ENCODE data around the gene HPN. TPM values are rescaled to one million over a fixed set of nuclear protein-coding genes. Genes with fewer than 3 reads are reported as not detected.

Gene HPN
- total and polyA plus RNA-seq, 10 of the 15 experiments (the other 5 are each of a cell fraction or from before 2014, with no cell fraction given): 0.21 to 0.35 TPM; not detected in 8

DNA sequence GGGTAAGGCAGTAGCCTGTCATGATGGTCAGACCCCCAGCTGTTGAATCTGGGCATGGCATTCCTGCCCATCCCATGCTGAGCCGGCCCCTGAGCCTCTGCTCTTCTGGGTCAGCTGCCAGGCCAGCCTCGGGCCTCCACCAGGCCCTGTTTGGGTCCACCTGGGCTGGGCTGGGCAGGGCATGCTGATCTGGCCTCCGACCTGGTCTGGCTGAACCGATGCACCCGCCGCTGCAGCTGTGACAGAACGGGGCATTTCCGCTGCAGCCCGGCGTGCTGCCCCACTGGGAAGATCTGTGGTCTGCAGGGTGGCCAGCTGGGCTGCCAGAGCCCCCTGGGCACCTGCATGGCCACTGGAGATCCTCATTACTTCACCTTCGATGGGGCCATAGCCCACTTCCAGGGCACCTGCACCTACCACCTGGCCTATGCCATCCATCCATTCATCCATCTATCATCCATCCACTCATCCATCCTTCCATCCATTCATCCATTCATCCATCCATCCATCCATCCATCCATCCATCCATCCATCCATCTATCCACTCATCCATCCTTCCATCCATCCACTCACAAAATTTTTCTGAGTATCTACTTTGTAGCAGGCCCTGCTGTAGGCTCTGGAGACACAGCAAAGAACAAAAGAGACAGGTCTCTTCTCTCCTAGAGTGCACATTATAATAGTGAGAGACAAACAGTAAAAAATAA is 52.6 kb downstream of the HPN start:
- Histone ChIP-seq H3K36me3 (ENCODE audit: control insufficient read depth in 2 of 2, insufficient read depth in 2 of 2, low read length in 1 of 2) (no peaks in the 10 kb centered on the region), H3K27me3 (replicated peaks in 1 of 2; ENCODE audit: control insufficient read depth in 2 of 2, insufficient read depth in 2 of 2, low read length in 1 of 2) (no peaks in the 10 kb centered on the region; a peak in 1 of 4 replicates), H3K27ac (ENCODE audit: control insufficient read depth, insufficient read depth) (no peak overlapping the region), H3K4me3 (no peak overlapping the region), H3K79me2 (ENCODE audit: control insufficient read depth, insufficient read depth, low read length) (no peaks in the 10 kb centered on the region), H2AFZ (ENCODE audit: control insufficient read depth, low read depth, low read length) (no peak overlapping the region), H3K9me3 (replicated peaks; ENCODE audit: control insufficient read depth, insufficient read depth, low read length) (no peaks in the 10 kb centered on the region), H3K4me1 (ENCODE audit: control insufficient read depth, insufficient read depth, low read length) (no peaks in the 10 kb centered on the region), H3K4me2 (ENCODE audit: control insufficient read depth, insufficient read depth) (no peak overlapping the region), H3K9ac (ENCODE audit: control insufficient read depth, insufficient read depth, low read length) (no peak overlapping the region), H4K20me1 (ENCODE audit: control insufficient read depth, insufficient read depth) (no peaks in the 10 kb centered on the region)
- RAD21 ChIA-PET (ENCODE audit: unreplicated experiment): no interaction called here
- no peak for ATAC-seq
- TF ChIP-seq PAX8 (IDR thresholded peaks at IDR 0.05): no peak
- no peak for TF ChIP-seq HDAC2 (IDR thresholded peaks at IDR 0.05)
- TF ChIP-seq CBX5 (IDR thresholded peaks at IDR 0.05; ENCODE audit: low read depth): no peak
- no peak for TF ChIP-seq GABPA (IDR thresholded peaks at IDR 0.05; ENCODE audit: low read depth)
- no peak for TF ChIP-seq GATAD2B (conservative IDR thresholded peaks at IDR 0.05; ENCODE audit: low read depth)
- CTCF ChIA-PET: interaction anchor here (0.7 to 4.8 kb wide), 5 partner anchors 21 to 122 kb away, joined by 3 to 46 read pairs (median 3); no protein-coding TSS in a partner anchor
- BruUV-seq (replicated peaks): no TSS peak
- WGBS (ENCODE audit: insufficient coverage, insufficient replicate concordance, low lambda C conversion rate, missing lambda C conversion rate): 24% methylated on average over 11 of the region's 11 CpGs
- SMC1A ChIA-PET (ENCODE audit: uncharacterized antibody, unreplicated experiment): no interaction called here
- no peak for DNase-seq (ENCODE audit: low read depth, low spot score)
- in situ Hi-C loops (cut with MboI): no loop called here
- intact Hi-C loops (cut with micrococcal nuclease; ENCODE audit: unreplicated experiment): no loop called here
- POLR2A ChIA-PET: interaction anchor here (0.6 kb wide), 1 partner anchor 27 kb away, joined by 4 read pairs; no protein-coding TSS in a partner anchor
- FAIRE-seq: no peak

DNA sequence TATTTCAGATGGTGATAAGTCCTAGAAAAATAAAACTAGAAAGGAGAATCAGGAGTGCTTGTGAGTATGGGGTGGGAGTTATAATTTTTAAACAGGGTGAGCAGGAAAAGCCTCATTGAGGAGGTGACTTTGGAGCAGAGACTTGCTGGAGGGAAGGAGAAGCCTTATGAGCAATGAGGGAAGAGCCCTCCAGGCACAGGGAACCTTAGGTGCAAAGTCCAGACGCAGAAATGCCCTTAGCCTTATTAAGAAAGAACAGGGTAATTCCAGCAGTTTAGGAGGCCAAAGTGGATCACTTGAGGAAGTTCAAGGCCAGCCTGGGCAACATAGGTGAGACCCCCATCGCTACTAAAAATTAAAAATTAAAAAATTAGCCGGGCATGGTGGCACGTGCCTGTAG is 53.1 kb downstream of the HPN start:
- H2AFZ ChIP-seq (ENCODE audit: control insufficient read depth, low read depth, low read length): no peak overlapping the region
- H3K27ac ChIP-seq (ENCODE audit: control insufficient read depth, insufficient read depth): no peak overlapping the region
- ATAC-seq (no peak), FAIRE-seq (no peak), DNase-seq (ENCODE audit: low read depth, low spot score) (no peak)
- ChIA-PET CTCF (no interaction called here), RAD21 (ENCODE audit: unreplicated experiment) (no interaction called here), SMC1A (ENCODE audit: uncharacterized antibody, unreplicated experiment) (no interaction called here), POLR2A (no interaction called here)
- in situ Hi-C loops (cut with MboI): no loop called here
- H3K9ac ChIP-seq (ENCODE audit: control insufficient read depth, insufficient read depth, low read length): no peak overlapping the region
- no peaks in the 10 kb centered on the region for H3K79me2 ChIP-seq (ENCODE audit: control insufficient read depth, insufficient read depth, low read length)
- H3K4me1 ChIP-seq (ENCODE audit: control insufficient read depth, insufficient read depth, low read length): no peaks in the 10 kb centered on the region
- 44% methylated on average over 4 of the region's 4 CpGs for WGBS (ENCODE audit: insufficient coverage, insufficient replicate concordance, low lambda C conversion rate, missing lambda C conversion rate)
- BruUV-seq (replicated peaks): no TSS peak
- TF ChIP-seq, protein P1, sequence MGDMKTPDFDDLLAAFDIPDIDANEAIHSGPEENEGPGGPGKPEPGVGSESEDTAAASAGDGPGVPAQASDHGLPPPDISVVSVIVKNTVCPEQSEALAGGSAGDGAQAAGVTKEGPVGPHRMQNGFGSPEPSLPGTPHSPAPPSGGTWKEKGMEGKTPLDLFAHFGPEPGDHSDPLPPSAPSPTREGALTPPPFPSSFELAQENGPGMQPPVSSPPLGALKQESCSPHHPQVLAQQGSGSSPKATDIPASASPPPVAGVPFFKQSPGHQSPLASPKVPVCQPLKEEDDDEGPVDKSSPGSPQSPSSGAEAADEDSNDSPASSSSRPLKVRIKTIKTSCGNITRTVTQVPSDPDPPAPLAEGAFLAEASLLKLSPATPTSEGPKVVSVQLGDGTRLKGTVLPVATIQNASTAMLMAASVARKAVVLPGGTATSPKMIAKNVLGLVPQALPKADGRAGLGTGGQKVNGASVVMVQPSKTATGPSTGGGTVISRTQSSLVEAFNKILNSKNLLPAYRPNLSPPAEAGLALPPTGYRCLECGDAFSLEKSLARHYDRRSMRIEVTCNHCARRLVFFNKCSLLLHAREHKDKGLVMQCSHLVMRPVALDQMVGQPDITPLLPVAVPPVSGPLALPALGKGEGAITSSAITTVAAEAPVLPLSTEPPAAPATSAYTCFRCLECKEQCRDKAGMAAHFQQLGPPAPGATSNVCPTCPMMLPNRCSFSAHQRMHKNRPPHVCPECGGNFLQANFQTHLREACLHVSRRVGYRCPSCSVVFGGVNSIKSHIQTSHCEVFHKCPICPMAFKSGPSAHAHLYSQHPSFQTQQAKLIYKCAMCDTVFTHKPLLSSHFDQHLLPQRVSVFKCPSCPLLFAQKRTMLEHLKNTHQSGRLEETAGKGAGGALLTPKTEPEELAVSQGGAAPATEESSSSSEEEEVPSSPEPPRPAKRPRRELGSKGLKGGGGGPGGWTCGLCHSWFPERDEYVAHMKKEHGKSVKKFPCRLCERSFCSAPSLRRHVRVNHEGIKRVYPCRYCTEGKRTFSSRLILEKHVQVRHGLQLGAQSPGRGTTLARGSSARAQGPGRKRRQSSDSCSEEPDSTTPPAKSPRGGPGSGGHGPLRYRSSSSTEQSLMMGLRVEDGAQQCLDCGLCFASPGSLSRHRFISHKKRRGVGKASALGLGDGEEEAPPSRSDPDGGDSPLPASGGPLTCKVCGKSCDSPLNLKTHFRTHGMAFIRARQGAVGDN (IDR thresholded peaks at IDR 0.05): no peak
- no peak for TF ChIP-seq JUND (IDR thresholded peaks at IDR 0.05; ENCODE audit: low read depth, low read length)
- TF ChIP-seq, protein P2, sequence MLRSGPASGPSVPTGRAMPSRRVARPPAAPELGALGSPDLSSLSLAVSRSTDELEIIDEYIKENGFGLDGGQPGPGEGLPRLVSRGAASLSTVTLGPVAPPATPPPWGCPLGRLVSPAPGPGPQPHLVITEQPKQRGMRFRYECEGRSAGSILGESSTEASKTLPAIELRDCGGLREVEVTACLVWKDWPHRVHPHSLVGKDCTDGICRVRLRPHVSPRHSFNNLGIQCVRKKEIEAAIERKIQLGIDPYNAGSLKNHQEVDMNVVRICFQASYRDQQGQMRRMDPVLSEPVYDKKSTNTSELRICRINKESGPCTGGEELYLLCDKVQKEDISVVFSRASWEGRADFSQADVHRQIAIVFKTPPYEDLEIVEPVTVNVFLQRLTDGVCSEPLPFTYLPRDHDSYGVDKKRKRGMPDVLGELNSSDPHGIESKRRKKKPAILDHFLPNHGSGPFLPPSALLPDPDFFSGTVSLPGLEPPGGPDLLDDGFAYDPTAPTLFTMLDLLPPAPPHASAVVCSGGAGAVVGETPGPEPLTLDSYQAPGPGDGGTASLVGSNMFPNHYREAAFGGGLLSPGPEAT (IDR thresholded peaks at IDR 0.05; ENCODE audit: low read depth): no peak
- TF ChIP-seq CREM (IDR thresholded peaks at IDR 0.05; ENCODE audit: low read depth): no peak
- no peaks in the 10 kb centered on the region for H3K36me3 ChIP-seq (ENCODE audit: control insufficient read depth in 2 of 2, insufficient read depth in 2 of 2, low read length in 1 of 2)
- H3K9me3 ChIP-seq (replicated peaks; ENCODE audit: control insufficient read depth, insufficient read depth, low read length): no peaks in the 10 kb centered on the region
- no peak overlapping the region for H3K4me3 ChIP-seq
- intact Hi-C loops (cut with micrococcal nuclease; ENCODE audit: unreplicated experiment): no loop called here
- H3K4me2 ChIP-seq (ENCODE audit: control insufficient read depth, insufficient read depth): no peak overlapping the region
- H3K27me3 ChIP-seq (replicated peaks in 1 of 2; ENCODE audit: control insufficient read depth in 2 of 2, insufficient read depth in 2 of 2, low read length in 1 of 2): no peaks in the 10 kb centered on the region; a peak in 1 of 4 replicates
- H4K20me1 ChIP-seq (ENCODE audit: control insufficient read depth, insufficient read depth): no peaks in the 10 kb centered on the region
